Stimulated activated CD4-positive, alpha-beta T cell treated with anti-CD3 and anti-CD28 coated beads, TNF-alpha, amount 100 ng/mL, for 24 hours (primary cell): ENCODE measurements around the gene TAF11L13.

Experiments used
- DNase-seq, 3 experiments: peaks; one replicate each; pipeline ENCODE4 v3.0.0-alpha.2; 2020; ENCODE audit warnings: low read depth in 3 of 3

The TAF11L13 gene

GRCh38 chr5:17679597-17680203 is 47.8 kb downstream of the TAF11L13 start:
- DNase-seq = no peak

GRCh38 chr5:17680737-17681136 is 48.8 kb downstream of the TAF11L13 start:
- no peak for DNase-seq
